K562 (cell line): ENCODE data around the gene SGSM2.

Source experiments
- ARID2 ChIP-seq: fragments of 450-650 bp; IDR thresholded peaks from 2 replicates; pipeline ENCODE4 v1.6.1; 2017; ENCODE audit warnings: antibody characterized with exemption, mild to moderate bottlenecking
- HNRNPLL ChIP-seq: fragments of 200-400 bp; formaldehyde crosslinking; IDR thresholded peaks from 2 replicates; pipeline ENCODE4 v1.6.1; 2017; ENCODE audit warnings: low read length, low read depth, mild to moderate bottlenecking; ENCODE audit not compliant: poor library complexity, severe bottlenecking
- MTF1 ChIP-seq: fragments of 250-450 bp; sonication (Bioruptor Pico); IDR thresholded peaks from 2 replicates; pipeline ENCODE4 v1.9.0; 2021; ENCODE audit warnings: moderate library complexity, mild to moderate bottlenecking, inconsistent platforms, borderline replicate concordance
- SMAD1 ChIP-seq: fragments of 150-350 bp; IDR thresholded peaks from 2 replicates; pipeline ENCODE4 v1.6.1; 2014; ENCODE audit warnings: low read length, low read depth; ENCODE audit not compliant: partially characterized antibody
- YY1 ChIP-seq, 3 experiments: IDR thresholded peaks; 2 replicates each; pipeline ENCODE4 v1.6.1; 2011; ENCODE audit warnings: low read length in 2 of 3, mild to moderate bottlenecking in 2 of 3, moderate library complexity in 2 of 3, borderline replicate concordance in 1 of 3, control low read depth in 1 of 3, low read depth in 1 of 3; ENCODE audit not compliant: insufficient read depth in 3 of 3, insufficient replicate concordance in 2 of 3, control insufficient read depth in 1 of 3, insufficient read length in 1 of 3; ENCODE audit errors: extremely low read depth in 1 of 3

GRCh38 chr17:2374549-2375285, 37.4 kb downstream of the SGSM2 start:
- TF ChIP-seq MTF1 (CRISPR knock-in tag) (no peak), YY1 (IDR thresholded peaks at IDR 0.05; ENCODE audit: borderline replicate concordance in 1 of 3, control insufficient read depth in 1 of 3, extremely low read depth in 1 of 3, insufficient read depth in 3 of 3, insufficient read length in 1 of 3, insufficient replicate concordance in 2 of 3, low read depth in 1 of 3, low read length in 2 of 3) (no peak), ARID2 (no peak), SMAD1 (no peak), HNRNPLL (no peak)
